GM19397 (cell line): ENCODE results near the gene CAMKMT.

Experiments used
- ATAC-seq: cut with Tn5 transposase; IDR thresholded peaks from one replicate; pipeline ENCODE4 v1.9.1; 2021; ENCODE audit warnings: mild to moderate bottlenecking, moderate library complexity; ENCODE audit not compliant: unreplicated experiment

The CAMKMT gene

DNA sequence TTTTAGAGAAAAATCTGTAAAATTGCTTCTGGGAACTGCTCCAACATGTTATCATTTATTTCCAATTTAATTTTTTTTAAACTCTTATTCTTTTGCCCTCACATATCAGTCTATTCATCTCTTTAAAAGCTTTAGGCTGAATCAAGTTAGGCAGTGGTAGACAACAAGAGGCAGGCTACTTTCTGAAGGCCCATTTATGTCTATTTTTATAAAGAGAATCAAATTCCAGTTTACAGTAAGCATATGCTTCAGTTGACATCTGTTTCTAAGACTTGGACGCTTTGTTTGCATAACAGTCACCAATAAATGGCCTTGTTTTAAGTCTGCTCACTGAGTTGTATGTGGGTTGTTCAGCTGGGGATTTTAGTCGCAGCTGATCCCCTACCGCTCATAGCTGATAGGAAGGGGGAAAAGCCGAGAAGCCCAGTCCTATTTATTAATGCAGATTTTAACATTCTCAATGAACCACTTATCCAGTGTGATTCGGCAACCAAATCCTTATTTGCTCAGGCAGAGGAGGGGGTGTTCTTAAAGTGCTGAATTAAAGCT is 319.3 kb downstream of the CAMKMT start:
- no peak for ATAC-seq

DNA sequence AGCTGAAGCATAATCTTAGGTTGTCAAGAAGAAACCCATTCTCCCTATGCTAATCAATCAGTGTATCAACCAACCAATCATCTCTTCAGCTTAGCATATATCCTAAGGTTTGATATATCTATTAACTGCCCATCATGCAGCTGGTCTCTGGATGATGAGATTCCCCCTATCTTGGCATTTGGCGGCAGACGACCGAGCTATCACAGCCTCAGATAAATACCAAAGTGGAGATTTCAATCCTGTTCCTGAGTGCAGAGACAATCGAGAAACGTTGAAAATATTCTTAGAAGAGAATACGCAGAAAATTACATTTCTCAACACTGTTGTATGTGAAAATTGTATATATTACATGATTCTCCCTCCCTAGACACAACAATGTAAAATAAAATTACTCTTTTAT is 320.7 kb downstream of the CAMKMT start:
- ATAC-seq, result no peak

DNA sequence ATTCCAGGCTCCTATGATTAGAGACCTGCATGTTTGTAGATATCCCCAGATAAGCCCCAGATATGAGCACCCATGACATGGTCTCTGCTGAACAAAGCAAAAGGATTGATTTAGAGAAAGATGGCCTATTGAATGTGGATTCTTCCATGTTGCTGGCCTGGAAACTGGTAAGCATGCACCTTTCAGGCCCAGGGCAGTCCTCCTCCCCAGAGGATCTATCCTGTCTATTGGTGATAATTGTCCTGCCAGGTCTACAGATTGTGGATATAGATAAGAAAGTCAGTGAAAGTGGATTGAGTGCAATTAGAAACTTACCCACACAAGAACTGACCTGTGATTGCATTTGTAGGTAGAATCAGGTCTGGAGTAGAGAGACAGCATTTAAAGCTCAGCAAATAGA is 322.8 kb downstream of the CAMKMT start:
- no peak for ATAC-seq

DNA sequence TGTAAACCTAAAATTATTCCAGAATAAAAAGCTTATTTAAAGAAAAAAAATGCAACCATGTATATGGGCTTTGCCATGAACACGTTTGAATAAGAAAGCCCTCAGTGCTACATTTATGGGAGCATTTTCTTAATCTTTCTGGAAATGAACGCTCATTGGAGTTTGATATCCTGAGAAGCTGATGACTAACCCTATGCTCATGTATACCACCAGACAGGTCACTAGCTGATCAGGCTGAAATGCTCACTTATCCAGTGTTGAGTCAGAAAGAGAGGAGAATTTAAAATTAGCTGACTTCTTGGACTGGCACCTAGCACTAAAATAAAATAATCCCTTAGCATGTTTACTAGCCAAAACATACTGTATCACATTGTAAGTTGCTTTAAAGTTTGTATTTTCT is 324.8 kb downstream of the CAMKMT start:
- no peak for ATAC-seq

DNA sequence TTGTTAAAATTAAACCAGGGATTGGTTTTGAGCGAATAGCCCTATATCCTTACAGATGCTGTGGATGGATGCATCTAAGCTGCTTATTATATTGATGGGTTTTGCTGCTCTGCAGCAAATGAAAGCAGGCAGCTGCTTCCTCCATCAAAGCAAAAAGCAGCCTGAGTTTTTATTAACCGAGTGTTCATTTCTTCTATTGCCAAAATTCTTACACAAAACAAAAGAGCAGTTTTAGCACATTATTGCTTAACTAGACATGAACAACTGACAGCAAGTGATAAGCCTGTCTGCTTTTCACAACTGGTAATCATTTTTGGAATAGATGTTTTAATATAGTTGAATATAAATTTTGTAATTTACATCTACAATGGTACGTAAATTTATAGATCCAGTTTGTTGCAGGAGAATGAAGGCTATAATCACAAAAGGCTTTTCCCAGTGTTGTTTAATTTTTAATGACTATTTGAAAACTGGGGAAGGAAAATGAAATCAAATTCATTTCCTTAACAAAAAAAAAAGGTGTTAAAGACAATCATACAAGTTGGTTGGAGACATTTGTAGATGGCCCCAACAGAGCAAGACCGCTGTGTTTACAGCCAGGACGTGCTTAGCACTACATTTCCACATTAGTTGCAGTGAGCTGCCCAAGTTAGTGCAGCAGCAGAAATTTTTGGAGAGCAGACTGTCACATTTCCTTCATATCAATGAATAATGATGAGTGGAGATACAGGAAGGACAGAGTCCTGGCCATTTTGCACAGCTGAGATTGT is 326.1 kb downstream of the CAMKMT start:
- ATAC-seq, result no peak

DNA sequence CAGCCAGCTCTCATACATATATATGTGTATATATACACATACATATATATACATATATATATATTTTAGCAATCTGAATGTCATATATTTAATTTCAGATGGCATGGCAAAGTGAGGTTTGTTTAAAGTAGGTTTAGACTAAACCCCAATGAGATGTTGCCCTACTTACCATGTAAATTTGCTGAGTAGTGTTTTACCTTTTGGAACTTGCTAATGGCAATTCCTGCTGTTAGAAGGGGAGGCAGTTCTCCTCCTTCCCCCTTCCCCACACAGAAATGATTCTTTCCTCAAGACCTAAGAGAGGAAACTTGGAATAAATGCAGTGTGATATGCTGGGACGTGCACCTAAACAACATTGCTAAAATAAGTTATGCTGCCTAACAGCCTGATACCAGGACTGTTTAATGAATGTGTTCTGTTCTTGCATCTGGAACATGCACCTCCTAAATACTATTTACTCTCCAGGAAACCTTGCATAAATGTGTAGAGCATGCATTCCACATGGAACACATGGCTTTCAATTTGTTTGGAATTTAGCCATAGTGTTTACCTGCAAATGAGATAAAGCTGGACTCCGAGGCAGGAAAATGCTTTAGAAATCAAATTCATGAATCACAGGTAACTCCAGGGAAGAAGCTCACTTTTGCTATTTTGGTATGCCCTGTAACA is 326.8 kb downstream of the CAMKMT start:
- no peak for ATAC-seq

DNA sequence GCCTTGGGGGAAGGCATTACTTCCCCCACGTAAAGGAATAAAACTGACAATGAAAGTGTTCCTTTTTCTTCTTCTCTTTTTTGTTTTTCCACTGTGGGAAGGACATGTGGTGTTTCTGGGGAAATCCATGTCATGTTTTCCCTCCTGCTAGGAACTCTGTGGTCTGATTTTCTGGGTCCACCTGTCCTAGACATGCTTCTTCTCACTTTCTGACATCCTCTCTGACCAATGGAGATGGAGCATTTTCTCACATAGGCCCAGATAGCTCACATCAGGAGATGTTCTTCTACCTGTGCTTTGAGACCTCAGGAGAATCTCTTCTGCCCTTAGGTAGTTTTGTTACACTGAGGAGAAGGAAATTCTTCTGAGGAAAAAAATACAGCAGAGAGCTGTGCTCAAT is 327.8 kb downstream of the CAMKMT start:
- ATAC-seq, result no peak

DNA sequence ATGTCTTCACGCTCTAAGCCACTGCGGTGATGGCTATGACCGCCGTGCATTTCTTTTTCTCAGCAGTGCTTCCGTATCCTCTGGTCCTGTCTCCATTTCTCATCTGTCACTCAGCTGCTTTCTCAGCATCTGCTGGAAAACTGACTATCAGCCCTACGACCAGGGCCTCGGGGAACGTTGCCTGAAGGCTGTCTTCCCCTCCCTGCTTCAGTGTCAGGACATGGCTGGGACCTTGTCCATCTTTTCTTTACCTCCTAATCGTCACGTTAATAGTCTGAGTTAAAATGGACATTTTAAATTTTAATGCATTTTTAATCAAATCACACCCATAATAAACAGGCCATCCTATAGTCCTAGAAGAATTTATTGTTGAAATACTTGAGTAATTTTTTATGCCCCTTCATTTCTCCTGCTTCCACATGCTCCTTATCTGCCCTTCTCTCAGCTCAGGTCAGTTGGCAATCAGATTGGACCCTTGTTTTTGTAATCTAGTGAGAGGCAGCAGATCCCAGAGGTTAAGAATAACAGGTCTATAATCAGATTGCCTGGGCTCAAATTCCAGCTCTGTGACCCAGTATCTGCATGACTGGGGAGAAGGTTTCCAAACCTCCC is 329.5 kb downstream of the CAMKMT start:
- no peak for ATAC-seq

DNA sequence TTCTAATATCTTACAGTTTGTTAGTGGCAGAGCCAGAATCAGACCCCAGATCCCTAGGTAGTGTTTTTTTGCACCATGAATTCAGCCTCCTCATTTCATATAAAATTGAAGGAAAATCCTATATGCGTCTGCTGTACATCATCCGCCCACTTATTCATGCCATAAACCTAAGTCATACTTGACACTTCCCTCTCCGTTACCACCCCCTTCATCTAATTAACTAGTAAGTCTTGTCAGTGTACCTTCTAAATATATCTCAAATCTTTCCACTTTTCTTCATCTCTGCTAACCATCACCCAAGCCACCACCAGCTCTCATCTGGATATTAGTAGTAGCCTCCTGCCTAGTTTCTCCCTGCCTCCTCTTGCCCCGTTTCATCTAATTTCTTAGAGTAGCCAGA is 331.1 kb downstream of the CAMKMT start:
- no peak for ATAC-seq

DNA sequence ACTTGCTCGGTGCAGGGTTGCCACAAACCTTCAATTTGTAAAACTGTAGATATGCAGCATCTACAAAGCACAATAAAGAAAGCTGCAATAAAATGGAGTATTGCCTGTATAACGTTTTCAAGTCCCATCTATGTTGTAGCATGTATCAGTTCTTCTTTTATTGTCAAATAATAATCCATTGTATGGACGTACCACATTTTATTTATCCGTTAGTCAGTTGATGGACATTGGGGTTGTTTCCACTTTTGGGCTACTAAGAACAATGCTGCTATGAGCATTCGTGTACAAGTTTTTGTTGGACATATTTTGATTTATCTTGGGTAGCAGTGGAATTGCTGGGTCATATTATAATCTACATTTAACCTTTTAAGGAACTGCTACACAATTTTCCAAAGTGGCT is 339.1 kb downstream of the CAMKMT start:
- no peak for ATAC-seq

DNA sequence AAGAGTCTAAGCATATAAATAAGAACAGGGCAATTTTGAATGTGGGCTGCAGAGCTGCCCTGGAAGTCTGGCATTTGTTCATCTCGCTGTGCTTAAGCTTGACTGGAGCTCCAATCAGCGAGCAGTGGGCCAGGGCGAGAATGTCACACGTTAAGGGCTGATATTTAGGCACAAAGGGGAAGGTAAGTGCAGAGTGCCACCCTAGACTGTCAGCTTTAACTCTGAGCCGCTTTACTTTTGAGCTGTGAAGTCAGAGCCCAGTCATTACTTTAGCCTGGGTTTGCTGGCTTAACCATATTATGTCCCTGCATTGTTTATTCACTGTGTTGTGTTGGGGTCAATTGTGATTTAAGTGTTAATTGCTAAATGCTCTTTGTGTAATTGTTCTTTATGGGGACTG is 343.6 kb downstream of the CAMKMT start:
- no peak for ATAC-seq

DNA sequence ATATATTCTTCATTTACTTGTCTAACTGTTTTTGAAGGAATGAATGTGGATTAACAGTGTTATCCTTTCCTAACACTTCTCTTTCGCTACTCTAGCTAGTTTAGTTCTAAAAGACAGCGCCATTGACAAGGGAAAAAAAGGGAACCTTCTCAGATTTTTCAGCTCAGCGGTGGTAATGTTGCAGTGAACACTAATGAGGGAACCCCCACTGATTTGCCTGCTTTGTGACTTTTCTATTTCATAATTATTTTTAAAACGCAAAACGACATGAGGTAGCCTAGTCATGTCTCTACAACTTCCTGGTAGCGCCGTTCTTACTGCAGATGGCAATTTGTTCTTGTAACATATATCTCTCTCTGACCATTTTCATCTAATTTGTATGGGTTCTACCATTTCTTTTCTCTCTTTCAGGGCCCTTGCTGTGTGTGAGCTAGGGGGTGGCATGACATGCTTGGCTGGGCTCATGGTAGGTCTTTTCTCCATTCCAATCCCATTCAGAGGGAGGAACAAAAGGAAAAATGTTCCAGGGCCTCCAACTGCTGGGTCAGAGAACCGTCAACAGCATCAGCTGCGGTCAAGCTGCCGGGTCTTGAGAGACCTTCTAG is 344.2 kb downstream of the CAMKMT start:
- ATAC-seq, result no peak

DNA sequence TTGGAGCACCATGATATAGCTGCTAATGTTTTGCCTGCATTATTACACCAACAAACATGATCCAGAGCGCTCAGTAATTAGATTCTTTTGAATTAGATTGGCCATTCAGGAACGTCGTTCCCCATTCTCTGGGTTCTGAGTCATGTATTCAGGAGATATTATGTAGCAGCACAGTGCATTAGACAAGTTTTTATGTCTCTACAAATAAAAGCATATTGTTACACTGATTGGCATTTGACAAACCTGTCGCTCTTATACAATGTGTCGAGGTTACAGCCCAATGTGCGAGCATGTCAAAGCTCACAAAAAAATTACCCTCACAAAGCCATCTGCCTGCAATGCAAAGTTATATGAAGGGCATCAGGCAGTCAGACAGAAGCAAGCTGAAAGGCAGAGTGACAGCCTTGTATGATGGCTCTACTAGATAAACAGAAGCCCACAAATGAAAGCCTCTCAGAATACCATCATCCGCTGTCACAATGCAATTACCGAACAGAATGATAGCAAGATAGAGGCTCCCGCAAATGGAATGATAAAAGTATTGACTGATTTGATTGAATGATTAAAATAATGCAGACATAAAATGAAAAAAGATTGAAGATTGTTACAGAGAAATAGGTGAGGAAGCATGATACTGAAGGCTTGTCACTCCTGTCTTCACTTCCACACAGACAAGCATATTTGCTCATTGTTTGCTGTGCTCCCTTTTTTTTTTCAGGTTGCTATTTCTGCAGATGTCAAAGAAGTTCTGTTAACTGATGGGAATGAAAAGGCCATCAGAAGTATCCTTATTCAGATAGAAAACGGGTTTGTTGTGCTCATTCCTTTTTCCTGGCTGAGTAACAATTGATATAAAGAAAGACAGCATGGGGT is 345.2 kb downstream of the CAMKMT start:
- no peak for ATAC-seq

DNA sequence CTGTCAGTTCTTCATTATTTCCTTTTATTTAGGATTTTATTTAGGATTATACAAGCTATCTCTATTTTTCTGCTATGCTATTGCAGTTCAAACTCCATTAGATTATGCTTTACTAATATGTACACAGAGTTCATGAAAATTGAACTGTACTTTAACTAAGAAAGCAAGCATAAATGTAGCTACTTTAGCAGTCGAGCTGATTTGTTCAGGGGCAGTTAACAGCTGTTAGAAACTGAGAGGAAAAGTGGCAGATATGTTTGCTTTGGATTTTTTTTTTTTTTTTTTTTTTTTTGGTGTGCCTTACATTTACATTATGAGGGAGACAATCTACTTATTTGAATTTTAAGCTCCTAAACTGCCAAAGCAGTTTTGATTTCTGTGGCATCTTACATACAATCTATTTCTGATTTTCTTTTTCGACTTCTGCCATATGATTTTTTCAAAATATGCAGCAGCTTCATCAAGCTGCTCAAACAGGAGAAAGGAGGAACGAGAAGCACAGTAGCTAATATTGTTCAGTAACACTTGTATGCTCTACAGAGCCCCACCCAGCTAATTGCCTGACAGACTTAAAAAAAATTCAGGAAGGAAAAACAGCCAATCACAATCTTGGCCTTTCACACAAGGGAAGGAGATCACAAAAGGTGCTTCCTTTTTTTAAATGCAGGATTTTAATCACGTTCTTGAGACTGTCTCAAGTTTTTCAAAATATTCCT is 346.4 kb downstream of the CAMKMT start:
- ATAC-seq, result no peak

DNA sequence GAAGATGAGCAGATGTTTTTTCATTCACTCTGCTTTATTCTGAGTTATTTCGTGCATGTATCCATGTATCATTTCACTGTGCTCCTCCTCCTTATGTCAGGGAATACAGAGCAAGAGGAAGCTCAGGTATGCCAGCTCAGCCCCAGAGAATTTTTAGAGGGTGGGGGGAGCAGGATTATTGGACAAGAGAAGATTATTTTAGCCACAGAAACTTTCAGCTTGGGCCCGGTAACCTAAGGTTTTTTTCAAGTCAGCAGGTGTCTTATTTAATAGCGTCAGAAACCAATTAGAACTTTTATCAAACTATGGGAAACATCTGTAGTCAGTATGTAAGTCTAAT is 346.9 kb downstream of the CAMKMT start:
- ATAC-seq, result no peak

DNA sequence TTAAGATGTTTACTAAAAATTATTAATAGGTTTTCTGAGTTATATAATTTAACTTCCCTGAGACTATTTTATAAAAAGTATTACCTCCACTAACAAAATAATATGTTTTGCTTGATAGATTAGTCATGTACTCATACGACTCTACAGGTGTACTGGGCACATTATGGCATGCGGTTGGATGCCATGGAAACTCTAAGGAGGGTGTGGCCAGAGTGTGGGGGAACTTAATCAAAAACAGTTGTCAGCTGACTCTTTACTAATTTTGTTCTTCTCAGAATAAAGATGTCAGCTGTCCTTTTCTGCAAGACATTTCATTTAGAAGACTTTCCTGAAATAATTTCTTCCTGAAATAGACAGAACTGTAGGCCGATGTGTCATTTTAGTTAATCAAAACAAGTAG is 351.4 kb downstream of the CAMKMT start:
- no peak for ATAC-seq

DNA sequence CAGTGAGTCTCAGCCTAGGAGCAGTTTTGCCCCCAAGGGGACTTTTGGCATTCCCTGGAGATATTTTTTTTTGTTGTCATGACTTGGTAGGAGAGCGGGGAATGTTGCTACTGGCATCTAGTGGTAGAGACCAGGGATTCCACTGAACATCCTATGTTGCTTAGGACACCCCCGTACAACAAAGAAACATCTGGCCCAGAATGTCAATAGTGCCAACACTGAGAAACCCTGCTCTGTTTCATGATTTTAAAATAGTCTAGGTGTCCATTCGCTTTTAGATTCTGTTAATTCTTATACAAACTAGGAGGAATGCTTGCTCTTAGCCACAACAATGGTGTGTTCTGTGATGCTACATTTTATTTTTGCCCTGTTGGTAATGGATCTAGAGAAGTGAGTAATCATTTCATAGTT is 353.9 kb downstream of the CAMKMT start:
- ATAC-seq, result no peak

DNA sequence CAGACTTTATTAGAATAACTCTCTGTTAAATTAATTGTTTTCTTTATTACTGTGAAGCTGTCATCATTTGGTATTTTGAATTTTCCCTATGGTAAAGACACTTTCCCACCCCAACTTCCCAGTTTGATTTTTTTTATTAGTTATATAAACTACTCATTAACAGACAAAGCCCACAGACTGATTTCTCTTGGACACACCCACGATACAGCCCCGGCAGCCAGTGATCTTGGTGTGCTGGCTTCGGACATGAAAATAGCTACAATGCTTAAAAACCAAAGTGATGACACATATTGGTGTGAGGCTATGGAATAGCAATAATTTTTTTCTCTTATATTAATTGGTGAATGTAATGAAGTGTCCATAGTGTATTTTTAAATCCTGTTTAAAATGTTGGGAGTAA is 354.4 kb downstream of the CAMKMT start:
- ATAC-seq, result no peak

DNA sequence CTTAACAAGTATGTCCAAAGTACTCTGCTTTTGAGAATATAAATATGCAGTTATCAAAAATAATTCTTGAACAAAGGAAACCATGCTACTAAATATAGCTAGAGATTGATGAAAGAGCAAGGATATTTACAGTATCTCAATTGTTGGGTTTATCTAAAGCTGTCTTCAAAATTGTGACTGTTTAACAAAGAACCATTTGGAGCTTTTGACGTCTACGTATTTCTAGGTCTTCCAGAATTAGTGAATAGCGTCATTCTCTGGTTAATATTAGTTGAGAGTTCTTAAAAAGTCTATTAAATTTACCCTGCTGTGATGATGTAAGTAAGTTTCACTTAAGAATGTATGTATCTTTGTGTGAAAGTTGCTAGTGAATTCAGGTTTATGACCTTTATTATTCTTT is 356.7 kb downstream of the CAMKMT start:
- no peak for ATAC-seq

DNA sequence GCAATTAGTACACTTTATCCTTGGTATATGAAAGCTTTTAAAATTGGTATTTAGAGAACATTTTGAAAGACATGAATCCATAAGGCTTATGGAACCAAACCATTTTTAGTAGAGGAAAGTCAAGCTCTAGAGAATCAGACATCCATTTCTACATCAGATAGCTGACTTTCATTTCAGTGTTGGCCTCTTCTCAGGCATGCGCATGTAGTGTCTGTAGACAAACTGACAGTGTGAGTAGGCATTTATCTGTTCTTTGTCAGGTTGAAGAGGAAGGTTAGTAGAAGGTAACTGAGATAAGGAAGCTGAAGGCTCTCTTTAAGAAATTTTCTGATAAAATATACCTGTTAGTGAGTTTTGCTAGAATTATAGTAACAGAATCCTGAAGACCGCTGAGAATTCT is 357.8 kb downstream of the CAMKMT start:
- ATAC-seq, result no peak
